K562 (cell line): ENCODE measurements around the gene FBXO46. TPM values are rescaled to one million over a fixed set of nuclear protein-coding genes. Genes with fewer than 3 reads are reported as not detected.

ENCODE experiments used
- ARID1B ChIP-seq: fragments of 450-650 bp; IDR thresholded peaks from 2 replicates; pipeline ENCODE4 v1.6.1; 2016; ENCODE audit warnings: antibody characterized with exemption, mild to moderate bottlenecking, inconsistent platforms
- BRF2 ChIP-seq: IDR thresholded peaks from 3 replicates; pipeline ENCODE4 v1.6.1; 2011; ENCODE audit warnings: borderline replicate concordance, mild to moderate bottlenecking; ENCODE audit not compliant: insufficient read length, insufficient read depth
- CBFA2T2 ChIP-seq: fragments of 450-650 bp; conservative IDR thresholded peaks from 2 replicates; pipeline ENCODE4 v1.6.1; 2017; ENCODE audit warnings: mild to moderate bottlenecking
- CXXC5 ChIP-seq: fragments of 250-450 bp; sonication (Bioruptor Pico); IDR thresholded peaks from 2 replicates; pipeline ENCODE4 v1.8.0; 2022; ENCODE audit warnings: inconsistent platforms, mild to moderate bottlenecking, moderate library complexity
- DACH1 ChIP-seq: fragments of 450-650 bp; IDR thresholded peaks from 2 replicates; pipeline ENCODE4 v1.6.1; 2018; ENCODE audit not compliant: partially characterized antibody
- E2F1 ChIP-seq: sonication (generic); formaldehyde crosslinking; IDR thresholded peaks from 2 replicates; pipeline ENCODE4 v1.8.1; 2023; ENCODE audit warnings: mild to moderate bottlenecking, missing genetic modification reagents, moderate library complexity
- GABPA ChIP-seq: fragments of 200-800 bp; sonication (Bioruptor generic); conservative IDR thresholded peaks from 2 replicates; pipeline ENCODE4 v1.6.1; 2016; ENCODE audit warnings: low read depth, missing genetic modification characterization, missing compliant biosample characterization
- GATAD2A ChIP-seq: fragments of 450-650 bp; IDR thresholded peaks from 2 replicates; pipeline ENCODE4 v1.6.1; 2017
- HCFC1 ChIP-seq: IDR thresholded peaks from 2 replicates; pipeline ENCODE4 v1.6.1; 2012; ENCODE audit warnings: low read depth, low read length, improper control_type of control experiment
- HLTF ChIP-seq: fragments of 450-650 bp; IDR thresholded peaks from 2 replicates; pipeline ENCODE4 v1.6.1; 2016
- NFYB ChIP-seq: IDR thresholded peaks from 2 replicates; pipeline ENCODE4 v1.6.1; 2011; ENCODE audit warnings: mild to moderate bottlenecking, moderate library complexity; ENCODE audit not compliant: insufficient read length; ENCODE audit errors: extremely low read depth
- PREB ChIP-seq: sonication (generic); formaldehyde crosslinking; IDR thresholded peaks from 2 replicates; pipeline ENCODE4 v1.8.1; 2023; ENCODE audit warnings: mild to moderate bottlenecking, missing genetic modification reagents
- SP2 ChIP-seq: IDR thresholded peaks from 2 replicates; pipeline ENCODE4 v1.6.1; 2011; ENCODE audit warnings: mild to moderate bottlenecking, low read depth, low read length, moderate library complexity; ENCODE audit not compliant: poor library complexity, severe bottlenecking; ENCODE audit errors: extremely low read depth
- STAT5B ChIP-seq: fragments of 250-450 bp; sonication (Bioruptor Pico); IDR thresholded peaks from 2 replicates; pipeline ENCODE4 v1.8.0; 2021; ENCODE audit warnings: mild to moderate bottlenecking, inconsistent platforms
- TBP ChIP-seq: optimal IDR thresholded peaks from 2 replicates; pipeline ENCODE3; 2011; ENCODE audit warnings: low read depth, low read length, improper control_type of control experiment
- TEAD4 ChIP-seq, 2 experiments: sonication (generic) in 1 of 2; formaldehyde crosslinking in 1 of 2; IDR thresholded peaks; 2 replicates each; pipeline versions ENCODE4 v1.6.1 to v1.8.0; 2012 to 2022; ENCODE audit warnings: borderline replicate concordance in 1 of 2, inconsistent platforms in 1 of 2, low read length in 1 of 2, mild to moderate bottlenecking in 1 of 2, missing genetic modification reagents in 1 of 2
- ZEB2 ChIP-seq: fragments of 450-650 bp; IDR thresholded peaks from 2 replicates; pipeline ENCODE4 v1.6.1; 2016
- ZZZ3 ChIP-seq: fragments of 450-650 bp; IDR thresholded peaks from 2 replicates; pipeline ENCODE4 v1.6.1; 2016; ENCODE audit warnings: antibody characterized with exemption, mild to moderate bottlenecking, moderate library complexity
- polyA plus RNA-seq, 8 experiments: library from polyadenylated mRNA; depleted of rRNA in 4 of 8; stranded (reverse) in 5 of 8; unstranded in 3 of 8; fragments of >200 nt; fragmentation: Nextera tagmentation in 2 of 8; fragmentation: Illumina TruSeq in 1 of 8; extraction: Ambion mirVana in 2 of 8; extraction: Trizol in 1 of 8; gene quantifications; 2 replicates each; pipeline versions ENCODE4 v1.2.1 to v1.2.3, GENCODE V29; 2011 to 2014; ENCODE audit warnings: inconsistent platforms in 1 of 8, missing spikeins in 1 of 8
- total RNA-seq, 7 experiments: library from RNA; depleted of rRNA in 6 of 7; stranded (reverse); fragments of >200 nt in 6 of 7; fragmentation: Illumina TruSeq in 2 of 7; extraction: Trizol in 2 of 7; gene quantifications; 2 replicates each; pipeline versions ENCODE4 v1.2.1 to v1.2.3, GENCODE V29; 2011 to 2021; ENCODE audit warnings: low replicate concordance in 1 of 7
- TF ChIP-seq, protein P1 (sequence below): fragments of 450-650 bp; formaldehyde crosslinking; IDR thresholded peaks from 2 replicates; pipeline ENCODE4 v1.4.0; 2020; ENCODE audit warnings: mild to moderate bottlenecking, mixed read lengths
- TF ChIP-seq, protein P2 (sequence below): fragments of 250-450 bp; sonication (Bioruptor Pico); IDR thresholded peaks from 2 replicates; pipeline ENCODE4 v1.8.0; 2022; ENCODE audit warnings: moderate library complexity, mild to moderate bottlenecking, inconsistent platforms
- TF ChIP-seq, protein P3 (sequence below): fragments of 250-450 bp; sonication (Bioruptor Pico); IDR thresholded peaks from 2 replicates; pipeline ENCODE4 v1.4.0; 2020; ENCODE audit warnings: borderline replicate concordance

The FBXO46 gene
- total and polyA plus RNA-seq, 9 of the 15 experiments (the other 6 are each of a cell fraction or from before 2014, with no cell fraction given), result 1.5 to 36.1 (median 7.3) TPM

- TF ChIP-seq STAT5B (CRISPR knock-in tag) (no peak), CXXC5 (no peak), BRF2 (no peak), NFYB (no peak), SP2 (no peak), PREB (CRISPR knock-in tag) (no peak), TBP (no peak), ZZZ3 (no peak), HLTF (peak; percentile 95), GATAD2A (no peak), CBFA2T2 (no peak), E2F1 (no peak), ARID1B (no peak; the same call in 1 of the 2 replicates), TEAD4 (IDR thresholded peaks at IDR 0.05; ENCODE audit: low read length) (no peak; the same call in 1 of the 2 replicates), TEAD4 (CRISPR knock-in tag; IDR thresholded peaks at IDR 0.05; ENCODE audit: borderline replicate concordance) (no peak), ZEB2 (peak; percentile 32; the same call in 1 of the 2 replicates), HCFC1 (no peak), DACH1 (no peak), GABPA (tag) (no peak)
- TF ChIP-seq, protein P1, sequence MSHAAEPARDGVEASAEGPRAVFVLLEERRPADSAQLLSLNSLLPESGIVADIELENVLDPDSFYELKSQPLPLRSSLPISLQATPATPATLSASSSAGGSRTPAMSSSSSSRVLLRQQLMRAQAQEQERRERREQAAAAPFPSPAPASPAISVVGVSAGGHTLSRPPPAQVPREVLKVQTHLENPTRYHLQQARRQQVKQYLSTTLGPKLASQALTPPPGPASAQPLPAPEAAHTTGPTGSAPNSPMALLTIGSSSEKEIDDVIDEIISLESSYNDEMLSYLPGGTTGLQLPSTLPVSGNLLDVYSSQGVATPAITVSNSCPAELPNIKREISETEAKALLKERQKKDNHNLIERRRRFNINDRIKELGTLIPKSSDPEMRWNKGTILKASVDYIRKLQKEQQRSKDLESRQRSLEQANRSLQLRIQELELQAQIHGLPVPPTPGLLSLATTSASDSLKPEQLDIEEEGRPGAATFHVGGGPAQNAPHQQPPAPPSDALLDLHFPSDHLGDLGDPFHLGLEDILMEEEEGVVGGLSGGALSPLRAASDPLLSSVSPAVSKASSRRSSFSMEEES, result no peak
- TF ChIP-seq, protein P2, sequence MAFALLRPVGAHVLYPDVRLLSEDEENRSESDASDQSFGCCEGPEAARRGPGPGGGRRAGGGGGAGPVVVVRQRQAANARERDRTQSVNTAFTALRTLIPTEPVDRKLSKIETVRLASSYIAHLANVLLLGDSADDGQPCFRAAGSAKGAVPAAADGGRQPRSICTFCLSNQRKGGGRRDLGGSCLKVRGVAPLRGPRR, result no peak
- TF ChIP-seq, protein P3, sequence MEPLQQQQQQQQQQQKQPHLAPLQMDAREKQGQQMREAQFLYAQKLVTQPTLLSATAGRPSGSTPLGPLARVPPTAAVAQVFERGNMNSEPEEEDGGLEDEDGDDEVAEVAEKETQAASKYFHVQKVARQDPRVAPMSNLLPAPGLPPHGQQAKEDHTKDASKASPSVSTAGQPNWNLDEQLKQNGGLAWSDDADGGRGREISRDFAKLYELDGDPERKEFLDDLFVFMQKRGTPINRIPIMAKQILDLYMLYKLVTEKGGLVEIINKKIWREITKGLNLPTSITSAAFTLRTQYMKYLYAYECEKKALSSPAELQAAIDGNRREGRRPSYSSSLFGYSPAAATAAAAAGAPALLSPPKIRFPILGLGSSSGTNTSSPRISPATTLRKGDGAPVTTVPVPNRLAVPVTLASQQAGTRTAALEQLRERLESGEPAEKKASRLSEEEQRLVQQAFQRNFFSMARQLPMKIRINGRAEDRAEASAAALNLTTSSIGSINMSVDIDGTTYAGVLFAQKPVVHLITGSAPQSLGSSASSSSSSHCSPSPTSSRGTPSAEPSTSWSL, result no peak
Observed at GRCh38 chr19:45668342-45668871, 62.3 kb downstream of the FBXO46 start (continued).
